Fibroblast of skin of left quadriceps (primary cell): ENCODE data around the gene SNTB2.
"Not testable (repeated sequence)": the region's sequence is repeated elsewhere in the genome, so short reads cannot be mapped to it uniquely, and the experiment has no call there.

Experiments used
- DNase-seq, 2 experiments: peaks; one replicate each; pipeline ENCODE4 v3.0.0-alpha.2; 2013; ENCODE audit warnings: low read depth in 2 of 2

SNTB2 gene

DNA sequence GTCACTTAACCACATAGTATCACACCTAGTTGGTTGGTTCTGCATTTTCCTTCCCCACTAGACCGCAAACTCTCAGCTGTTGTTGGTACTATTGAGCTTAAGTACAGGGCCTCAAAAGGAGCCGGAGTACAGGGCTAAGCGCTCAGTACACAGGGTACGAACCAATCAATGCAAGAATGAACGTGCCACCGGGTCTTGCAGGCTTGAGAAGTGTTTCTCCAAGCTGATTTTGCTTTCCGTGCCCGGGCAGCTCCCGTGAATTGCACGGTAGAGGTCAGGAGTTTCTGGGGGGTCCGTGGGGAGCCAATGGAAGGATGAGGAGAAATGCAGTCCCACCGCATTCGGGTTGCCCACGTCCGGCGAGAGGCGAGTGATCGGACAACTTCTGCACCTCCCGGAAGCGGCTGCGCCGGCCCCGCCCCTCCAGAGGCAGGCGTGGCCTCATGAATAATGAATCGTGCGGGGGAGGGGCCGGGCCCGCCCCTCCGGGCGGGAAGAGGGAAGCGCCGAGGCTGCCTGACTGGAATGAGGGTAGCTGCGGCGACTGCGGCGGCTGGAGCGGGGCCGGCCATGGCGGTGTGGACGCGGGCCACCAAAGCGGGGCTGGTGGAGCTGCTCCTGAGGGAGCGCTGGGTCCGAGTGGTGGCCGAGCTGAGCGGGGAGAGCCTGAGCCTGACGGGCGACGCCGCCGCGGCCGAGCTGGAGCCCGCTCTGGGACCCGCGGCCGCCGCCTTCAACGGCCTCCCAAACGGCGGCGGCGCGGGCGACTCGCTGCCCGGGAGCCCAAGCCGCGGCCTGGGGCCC is at the start of gene SNTB2:
SNTB2 (plus strand) TSS at position 523 of the 804 bp plus-strand sequence; CDS start at position 526, 3 bp downstream.
- peak; percentile 72 to 76 for DNase-seq

DNA sequence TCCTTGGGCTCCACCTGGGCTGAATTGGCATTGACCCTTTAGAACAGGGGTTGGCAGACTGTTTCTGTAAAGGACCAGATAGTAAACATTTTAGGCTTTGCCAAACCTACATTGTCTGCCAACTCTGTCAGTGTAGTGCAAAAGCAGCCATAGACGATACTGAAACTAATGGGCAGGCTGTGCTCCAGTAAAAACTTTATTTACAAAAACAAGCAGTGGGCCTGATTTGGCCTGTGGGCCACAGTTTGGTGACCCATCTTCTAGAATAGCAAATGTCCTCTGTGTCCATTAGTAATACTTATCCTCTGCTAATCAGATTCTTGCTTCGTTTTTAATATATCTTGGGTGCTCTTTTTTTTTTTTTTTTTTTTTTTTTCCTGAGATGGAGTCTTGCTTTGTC is 48.4 kb upstream of the SNTB2 start:
- DNase-seq, result no peak

DNA sequence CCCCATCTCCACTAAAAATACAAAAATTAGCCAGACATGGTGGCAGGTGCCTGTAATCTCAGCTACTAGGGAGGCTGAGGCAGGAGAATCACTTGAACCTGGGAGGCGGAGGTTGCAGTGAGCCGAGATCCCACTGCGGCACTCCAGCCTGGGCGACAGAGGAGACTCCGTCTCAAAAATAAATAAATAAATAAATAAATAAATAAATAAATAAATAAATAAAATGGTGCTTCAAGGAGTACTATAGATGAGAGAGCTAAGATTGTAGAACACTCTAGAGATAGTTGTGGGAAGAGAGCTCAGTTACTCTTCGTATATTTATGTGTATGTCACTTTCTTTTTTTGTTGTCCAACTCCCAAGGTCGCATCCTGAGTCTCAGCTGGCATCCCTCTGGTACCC is 47.5 kb upstream of the SNTB2 start:
- not testable (repeated sequence) for DNase-seq

DNA sequence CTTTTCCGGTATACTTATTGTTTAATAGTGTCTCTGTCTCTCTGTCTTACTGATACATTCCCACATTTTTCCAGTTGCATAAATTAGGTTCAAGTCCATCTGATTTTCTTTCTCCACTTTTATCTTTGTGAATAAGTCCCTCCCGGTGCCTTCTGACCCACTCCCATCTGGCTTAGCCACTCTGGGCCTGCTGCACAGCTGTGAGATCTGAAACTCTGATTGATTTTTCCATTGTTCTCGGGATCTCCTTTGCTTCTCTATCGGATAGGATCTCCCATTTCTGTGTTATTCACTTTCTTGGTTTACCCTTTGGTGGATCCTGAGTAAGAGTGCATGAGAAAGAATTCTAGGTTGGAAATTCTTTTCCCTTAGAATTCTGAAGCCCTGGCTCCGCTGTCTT is 46.0 kb upstream of the SNTB2 start:
- no peak for DNase-seq

DNA sequence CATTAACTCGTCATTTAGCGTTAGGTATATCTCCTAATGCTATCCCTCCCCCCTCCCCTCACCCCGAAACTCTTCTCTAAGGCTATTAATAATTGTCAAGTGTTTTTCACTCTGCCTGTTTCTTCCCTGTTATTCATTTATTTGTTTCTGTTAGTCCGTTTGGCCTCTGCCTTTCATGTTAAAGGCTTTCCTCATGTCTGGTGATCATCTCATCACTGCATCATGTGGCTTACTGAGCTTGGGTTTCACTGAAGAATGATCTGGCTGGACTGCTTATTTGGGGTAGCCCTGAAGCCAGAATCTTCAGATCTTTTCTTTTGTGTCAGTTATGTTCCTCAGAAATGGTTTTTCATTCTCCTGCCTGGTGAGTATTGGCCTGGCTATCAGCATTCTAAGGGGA is 45.0 kb upstream of the SNTB2 start:
- DNase-seq, result no peak

DNA sequence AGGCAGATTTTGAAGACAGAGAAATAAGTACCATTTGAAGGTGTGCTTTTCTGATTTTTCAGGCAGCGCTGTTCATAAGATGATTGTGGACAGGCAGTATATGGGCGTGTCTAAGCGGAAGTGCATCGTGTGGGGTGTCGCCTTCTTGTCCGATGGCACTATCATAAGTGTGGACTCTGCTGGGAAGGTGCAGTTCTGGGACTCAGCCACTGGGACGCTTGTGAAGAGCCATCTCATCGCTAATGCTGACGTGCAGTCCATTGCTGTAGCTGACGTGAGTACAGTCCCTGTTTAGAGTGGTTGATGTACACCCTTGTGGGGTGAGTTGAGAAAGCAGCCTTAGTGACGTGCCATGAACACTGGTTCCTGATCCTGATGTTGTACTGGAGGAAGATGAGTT is 43.8 kb upstream of the SNTB2 start:
- DNase-seq, result no peak

DNA sequence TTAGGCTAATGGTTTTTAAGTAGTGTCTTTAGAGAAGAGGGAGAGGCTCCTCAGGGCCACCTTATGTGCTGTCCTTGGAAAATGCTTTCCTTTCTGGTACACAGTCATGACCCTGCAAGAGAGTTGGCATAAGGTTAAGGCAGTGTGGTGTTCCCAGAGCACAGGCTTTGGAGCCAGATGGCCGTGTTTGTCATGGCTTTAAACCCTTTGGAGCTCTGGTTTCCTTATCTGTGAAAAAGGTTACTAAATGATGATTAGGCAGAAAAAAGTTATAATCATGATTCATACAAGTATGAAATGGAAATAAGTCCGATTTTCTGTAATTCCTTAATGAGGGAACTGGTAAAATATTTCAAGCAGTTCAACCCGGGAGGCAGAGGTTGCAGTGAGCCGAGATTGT is 41.3 kb upstream of the SNTB2 start:
- DNase-seq, result no peak

DNA sequence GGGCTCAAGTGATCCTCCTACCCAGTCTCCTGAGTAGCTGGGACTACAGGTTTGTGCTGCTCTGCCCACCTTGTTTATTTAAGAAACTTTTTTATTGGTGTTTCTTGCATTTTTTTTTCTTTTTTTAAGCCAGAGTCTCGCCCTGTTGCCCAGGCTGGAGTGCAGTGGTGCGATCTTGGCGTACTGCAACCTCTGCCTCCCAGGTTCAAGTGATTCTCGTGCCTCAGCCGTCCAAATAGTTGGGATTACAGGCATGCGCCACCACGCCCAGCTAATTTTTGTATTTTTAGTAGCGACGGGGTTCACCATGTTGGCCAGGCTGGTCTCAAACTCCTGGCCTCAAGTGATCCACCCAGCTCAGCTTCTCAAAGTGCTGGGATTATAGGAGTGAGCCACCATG is 37.3 kb upstream of the SNTB2 start:
- not testable (repeated sequence) for DNase-seq

DNA sequence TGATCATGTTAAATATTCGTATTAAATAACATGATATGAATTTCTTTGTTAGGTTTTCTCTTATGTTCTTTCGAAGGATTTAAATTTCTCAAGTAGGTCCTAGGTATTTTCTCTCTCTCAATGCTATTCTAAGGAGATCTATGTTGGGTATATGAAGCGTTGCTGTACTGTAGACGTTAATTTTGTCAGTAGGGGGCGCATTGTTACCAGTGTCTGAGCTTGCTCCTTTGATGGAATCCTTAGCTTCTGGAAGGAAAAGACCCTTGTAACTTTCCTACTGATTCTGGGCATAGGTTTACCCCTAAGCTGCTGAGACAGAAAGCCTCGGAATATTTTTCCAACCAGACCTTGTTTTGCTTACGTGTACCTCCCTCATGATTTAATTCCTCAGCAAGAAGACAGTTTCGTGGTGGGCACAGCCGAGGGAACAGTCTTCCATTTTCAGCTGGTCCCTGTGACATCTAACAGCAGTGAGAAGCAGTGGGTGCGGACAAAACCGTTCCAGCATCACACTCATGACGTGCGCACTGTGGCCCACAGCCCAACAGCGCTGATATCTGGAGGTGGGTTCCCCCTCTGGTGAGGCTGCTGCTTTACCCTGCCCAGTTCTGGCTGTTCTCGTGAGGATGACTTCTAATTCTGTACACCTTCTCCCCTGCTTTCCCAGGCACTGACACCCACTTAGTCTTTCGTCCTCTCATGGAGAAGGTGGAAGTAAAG is 36.7 kb upstream of the SNTB2 start:
- DNase-seq, result peak; percentile 66

DNA sequence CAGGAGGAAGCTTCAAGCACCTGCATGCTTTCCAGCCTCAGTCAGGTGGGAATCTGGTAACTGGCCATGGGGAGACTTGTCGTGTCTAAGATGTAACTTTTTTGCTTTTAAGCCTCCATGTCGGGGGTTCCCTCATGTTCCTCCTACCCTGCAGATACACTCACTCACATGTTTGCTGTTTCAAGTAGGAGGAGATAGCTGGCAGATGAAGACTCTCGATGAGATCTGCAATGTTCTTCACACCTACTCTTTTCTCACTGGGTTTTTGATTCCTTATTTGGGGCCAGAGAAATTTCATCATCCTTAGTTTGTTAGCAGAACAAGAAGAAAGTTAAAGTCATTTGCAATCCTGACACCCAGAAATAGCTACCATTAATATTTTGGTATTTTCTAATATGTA is 29.8 kb upstream of the SNTB2 start:
- no peak for DNase-seq

DNA sequence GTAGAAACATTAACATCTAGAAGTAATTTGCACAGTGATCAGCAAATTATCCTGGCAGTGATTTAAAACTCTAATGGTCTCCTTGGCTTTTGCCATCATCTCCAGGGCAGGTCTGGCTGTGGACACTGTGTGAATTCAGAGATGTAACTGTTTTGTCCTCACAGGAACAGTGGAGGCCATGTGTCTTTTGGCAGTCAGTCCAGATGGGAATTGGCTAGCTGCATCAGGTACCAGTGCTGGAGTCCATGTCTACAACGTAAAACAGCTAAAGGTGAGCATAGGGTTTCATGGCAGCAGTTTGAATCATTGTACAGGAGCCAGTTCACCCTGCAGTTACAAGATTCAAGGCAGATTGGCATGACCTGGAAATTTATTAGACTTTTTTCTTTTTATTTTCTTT is 26.8 kb upstream of the SNTB2 start:
- no peak for DNase-seq

DNA sequence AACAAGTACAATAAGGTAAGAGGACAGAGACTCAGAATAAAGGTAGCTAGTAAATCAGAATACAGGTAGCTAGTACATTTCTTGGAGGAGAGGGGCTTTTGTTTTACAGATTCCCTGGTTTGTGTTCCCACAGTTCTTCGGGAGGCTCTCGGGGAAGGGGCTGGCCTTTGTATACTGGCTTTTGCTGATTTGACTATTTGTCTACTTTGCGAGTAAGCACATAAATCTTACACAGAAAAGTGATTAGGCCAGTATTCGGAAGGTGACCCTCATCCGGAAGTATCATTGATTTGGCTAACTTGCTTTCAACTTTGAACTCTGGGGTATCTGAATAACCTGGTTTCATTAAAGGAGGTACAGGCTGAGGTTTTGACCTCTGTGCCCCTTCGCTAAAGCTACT is 21.4 kb upstream of the SNTB2 start:
- no peak for DNase-seq

DNA sequence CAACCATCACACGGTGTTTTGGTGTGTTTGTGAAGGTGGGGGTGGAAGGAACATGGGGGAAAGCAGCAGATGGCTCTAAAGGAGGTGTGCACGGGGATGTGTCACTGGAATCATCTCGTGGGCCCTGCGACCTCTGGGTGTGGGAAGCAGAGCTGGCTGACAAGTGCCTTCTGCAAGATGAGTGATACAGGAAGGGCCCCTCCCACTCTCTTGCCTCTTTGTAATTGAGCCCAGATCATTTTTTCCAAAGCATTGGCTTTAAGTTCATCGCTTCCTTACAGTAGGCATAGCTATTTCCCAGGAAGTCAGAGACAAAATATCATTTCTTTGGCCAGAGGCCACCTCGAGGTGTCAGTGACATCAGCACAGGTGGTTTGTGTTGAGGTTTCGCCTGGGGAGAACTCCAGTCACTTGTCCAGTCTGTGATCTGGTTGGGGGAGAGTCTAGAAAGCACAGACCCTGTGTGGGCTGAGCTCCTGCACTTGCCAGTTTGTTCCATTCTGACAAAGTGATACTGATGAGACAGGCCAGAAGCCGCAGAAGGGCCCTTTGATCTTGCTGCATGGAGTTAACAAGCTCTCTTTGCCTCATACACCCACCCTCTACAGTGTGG is 20.6 kb upstream of the SNTB2 start:
- DNase-seq, result no peak

DNA sequence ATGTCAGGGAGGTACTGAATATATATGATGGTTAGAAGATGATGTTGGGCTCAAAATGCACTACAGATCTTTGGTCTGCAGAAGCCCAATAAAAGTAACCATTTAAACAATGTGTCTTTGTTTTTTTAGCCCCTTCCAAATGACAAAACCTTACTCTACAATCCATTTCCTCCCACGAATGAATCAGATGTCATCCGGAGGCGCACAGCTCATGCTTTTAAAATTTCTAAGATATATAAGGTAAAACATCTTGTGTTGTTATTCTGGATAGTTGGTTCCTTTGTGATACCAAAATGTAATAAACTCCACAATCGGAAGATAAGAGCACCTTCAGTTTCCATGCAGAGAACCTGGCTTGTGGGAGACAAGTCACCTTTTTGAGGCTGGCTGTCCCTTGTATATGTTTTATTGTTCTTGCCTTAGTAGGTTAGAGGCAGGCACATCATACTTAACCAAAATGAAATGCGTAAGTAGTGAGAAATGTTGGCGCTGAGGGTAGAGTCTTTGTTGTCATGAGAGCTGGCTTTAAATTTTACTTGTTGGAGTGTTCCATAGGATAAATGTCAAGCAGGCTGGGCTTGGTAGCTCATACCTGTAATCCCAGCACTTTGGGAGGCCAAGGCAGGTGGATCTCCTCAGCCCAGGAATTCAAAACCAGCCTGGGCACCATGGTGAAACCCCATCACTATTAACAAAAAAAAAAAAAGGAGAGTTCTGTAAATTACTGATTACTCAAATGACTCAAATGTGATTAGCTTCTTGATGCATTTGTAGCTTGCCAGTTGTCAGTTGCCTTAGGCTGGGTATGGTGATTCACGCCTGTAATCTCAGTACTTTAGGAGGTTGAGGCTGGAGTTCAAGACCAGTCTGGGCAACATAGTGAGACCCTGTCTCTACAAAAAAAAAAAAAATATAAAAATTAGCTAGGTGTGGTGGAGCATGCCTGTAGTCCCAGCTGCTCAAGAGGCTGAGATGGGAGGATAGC is 19.7 kb upstream of the SNTB2 start:
- DNase-seq, result no peak

DNA sequence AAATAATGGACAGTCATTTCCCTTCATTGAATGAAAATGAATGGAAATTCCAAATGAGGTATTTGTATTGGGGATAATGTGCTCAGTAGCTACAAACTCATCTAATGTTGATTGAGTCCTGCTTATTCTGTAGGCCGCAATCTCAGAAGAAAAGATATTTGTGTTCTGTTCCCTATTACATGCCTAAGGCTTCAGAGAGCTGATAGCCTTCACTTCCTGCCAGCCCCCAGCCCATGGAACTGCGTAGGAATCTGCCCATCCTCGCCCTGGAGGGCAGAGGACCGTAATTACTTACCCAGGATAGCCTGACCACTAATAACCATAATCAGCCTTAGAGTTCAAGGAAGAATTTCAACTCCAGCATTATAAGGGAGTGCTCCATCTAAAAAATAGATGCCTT is 17.9 kb upstream of the SNTB2 start:
- DNase-seq, result no peak

DNA sequence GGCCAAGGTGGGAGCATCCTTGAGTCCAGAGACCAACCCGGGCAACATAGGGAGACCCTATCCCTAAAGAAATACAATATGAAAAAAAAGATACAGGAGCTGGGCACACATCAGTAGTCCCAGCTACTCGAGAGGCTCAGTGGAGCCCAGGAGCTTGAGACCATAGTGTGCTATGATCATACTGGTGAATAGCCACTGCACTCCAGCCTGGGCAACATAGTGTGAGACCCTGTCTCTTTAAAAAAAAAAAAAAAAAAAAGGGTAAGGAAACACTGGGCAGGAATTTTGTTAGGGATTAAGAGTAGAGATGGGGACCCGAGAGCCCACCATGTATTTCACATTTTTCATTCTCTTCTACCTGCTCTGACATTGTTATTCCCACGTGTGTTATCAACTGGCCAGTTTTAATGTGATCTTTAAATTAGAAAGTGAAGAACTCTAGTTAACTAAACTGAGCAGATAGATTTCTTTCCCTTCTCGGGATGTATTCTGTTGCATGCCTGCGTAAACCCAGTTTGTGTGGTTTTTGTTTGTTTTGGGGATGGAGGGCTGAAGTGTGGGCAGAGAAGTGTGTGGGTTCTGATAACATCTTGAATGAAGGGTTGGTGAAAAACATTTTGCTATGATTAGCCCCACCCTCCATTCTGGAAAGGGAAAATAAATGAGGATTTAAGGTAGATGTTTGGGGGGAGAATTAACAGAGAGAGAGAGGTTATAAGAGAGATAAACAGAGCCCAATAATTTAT is 17.2 kb upstream of the SNTB2 start:
- no peak for DNase-seq

DNA sequence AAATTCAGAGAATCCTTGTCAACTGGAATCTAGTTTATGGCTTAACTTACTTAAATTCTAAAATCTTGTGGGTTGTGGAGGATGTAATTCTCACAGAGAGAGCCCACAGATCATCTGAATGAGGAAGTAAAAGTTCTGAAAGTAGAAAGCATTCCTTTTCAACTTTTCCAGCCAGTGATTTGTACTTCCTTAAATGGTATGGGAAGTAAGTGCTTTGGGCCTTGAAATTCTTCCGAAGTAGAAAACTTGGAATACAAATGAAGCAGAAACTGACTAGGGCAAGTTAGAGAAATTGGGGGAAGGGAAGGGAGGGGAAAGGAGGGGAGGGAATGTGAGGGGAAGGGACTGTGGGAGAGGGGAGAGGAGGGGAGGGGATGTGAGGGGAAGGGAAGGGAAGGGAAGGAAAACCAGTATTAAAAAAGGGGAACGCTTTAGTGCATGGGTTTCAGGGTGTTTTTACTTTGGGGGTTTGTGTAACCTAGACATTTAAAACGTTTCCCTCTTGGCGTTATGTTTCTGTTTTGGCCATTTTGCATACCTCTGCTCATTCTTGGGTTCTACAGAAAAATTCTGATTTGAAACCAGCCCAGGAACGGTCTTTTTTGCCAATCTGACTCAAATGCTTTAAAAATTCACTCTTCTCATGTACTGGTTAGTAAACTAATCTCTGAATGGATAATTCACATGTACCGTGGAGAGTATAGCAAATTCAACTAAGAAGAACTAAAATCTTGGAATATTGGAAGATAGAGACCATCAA is 15.5 kb upstream of the SNTB2 start:
- peak; percentile 64 to 68 for DNase-seq

DNA sequence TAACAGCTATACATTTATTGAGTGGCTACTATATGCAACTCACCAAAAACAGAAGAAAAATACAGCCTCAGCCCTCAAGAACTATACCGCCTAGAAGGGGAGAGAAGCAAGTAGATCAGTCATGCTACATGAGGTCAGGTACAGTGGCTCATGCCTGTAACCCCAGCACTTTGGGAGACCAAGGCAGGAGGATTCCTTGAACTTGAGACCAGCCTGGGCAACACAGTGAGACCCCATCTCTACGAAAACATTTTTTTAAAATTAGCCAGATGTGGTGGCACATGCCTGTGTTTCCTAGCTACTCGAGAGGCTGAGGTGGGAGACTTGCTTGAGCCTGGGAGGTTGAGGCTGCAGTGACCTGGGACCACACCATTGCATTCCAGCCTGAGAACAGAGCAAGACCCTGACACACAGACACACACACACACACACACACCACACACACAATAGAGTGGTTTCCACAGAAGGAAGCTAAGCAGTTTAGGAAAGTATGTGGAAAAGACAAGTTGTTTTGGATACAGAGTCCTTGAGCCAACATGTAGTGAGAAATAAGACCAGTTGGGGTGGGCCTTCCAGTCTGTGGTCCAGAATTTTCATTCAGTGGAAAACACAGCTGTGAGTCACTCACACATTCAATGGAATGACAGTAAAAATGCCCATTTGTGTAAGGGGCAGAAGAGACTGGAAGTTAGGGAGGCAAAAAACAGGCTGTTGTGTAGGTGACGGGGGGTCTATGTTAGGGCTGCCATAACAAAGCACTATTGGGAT is 10.7 kb upstream of the SNTB2 start:
- peak in 1 of 2 experiments; percentile 48 for DNase-seq

DNA sequence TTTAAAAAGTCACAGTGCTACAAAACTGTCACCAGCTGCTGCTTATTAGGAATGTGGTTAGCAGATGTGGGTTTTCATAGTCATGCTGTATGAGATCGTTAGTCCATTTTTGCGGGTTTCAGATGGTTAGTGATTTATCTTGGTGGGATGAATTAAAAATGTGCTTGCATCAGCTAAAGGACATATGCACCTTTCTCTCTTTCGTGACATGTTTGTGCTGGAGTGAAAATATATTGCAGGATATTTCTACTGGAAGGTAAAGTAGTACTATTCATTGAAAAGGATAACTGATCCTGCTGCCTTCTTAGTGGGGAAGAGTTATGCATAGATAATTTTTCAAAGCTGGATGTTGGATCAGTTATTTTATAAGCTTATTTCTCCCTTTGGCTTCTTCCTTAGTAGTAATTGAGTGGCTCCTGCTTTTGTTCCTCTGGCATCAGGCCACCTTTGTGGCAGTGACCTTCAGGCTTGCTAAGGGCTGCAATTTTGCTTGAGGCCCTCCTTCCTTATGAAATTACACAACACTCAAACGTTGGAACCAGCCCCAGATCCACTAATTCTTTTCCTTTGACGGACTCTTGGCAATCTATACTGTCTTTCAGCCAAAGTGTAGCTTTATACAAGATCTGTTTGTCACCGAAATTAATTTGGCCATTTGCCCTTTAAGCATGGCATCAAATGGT is 7.5 kb upstream of the SNTB2 start:
- peak; percentile 86 to 87 for DNase-seq
